ENCODE data around the gene RASSF8.

Gene RASSF8

GRCh38 chr12:25958428-25959070 lies at the start of gene RASSF8:
TSS of gene RASSF8 (plus strand) at chr12:25958682. CDS start at chr12:26055344, 96,662 bp downstream.
- DNase-seq (ENCODE audit: low read depth in 2 of 3, low spot score in 1 of 3) = peak in 1 of 3 donors; percentile 3

DNA sequence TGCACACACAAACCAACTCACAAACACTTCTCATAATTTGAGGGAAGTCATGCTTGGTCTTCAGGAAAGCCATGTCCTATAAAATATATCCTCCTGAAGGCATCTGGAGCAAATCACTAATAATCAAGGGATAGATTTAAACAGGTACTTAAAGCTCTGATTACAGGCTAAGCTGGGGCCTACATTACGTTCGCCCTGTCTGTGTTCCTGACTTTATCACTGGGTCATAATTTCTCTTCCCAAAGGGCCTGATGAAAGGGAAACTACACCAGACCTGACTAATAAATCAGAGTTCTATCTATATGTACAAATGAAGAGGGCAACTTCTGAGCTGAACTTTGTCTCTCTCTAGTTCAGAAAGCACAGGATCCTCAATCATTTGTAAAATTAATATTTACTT lies 43.9 kb upstream of the RASSF8 start:
- no peak for DNase-seq (ENCODE audit: low read depth in 2 of 3, low spot score in 1 of 3)

DNA sequence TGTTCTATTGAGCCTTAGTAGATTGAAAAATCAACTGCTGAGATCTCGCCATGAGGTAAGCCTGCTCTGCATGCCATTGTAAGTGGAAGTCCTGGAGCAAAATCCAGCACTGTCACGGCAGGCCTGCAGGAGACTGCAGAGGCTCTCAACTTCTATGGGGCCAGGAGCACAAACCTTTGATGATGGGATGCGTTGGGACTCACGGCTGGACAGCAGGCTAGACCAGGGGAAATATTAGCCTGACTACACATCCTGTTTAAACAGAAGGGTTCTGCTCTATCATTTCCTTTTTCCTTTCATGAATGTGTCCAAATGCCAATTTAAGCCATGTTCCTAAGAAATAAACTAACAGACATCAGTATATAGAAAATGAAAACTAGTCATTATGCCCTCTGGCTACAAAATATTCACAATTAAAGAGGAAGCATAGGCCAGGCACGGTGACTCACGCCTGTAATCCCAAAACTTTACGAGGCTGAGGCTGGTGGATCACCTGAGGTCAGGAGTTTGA lies 33.9 kb upstream of the RASSF8 start:
- DNase-seq (ENCODE audit: low read depth in 2 of 3, low spot score in 1 of 3) = no peak

DNA sequence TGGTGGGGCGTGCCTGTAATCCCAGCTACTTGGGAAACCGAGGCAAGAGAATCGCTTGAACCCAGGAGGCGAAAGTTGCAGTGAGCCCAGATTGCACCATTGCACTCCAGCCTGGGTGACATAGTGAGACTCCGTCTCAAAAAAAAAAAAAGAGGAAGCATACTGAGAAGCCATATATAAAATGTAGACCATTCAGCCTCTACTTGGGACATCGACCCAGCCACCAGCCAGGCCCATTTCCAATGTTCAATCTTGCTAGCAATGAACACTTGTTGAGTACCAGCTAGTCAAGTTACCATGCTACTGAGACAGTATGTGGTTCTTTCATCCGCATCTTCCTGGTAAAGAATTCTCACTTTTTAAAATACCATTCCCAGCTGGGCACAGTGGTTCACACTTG lies 33.4 kb upstream of the RASSF8 start:
- DNase-seq (ENCODE audit: low read depth in 2 of 3, low spot score in 1 of 3) = no peak

DNA sequence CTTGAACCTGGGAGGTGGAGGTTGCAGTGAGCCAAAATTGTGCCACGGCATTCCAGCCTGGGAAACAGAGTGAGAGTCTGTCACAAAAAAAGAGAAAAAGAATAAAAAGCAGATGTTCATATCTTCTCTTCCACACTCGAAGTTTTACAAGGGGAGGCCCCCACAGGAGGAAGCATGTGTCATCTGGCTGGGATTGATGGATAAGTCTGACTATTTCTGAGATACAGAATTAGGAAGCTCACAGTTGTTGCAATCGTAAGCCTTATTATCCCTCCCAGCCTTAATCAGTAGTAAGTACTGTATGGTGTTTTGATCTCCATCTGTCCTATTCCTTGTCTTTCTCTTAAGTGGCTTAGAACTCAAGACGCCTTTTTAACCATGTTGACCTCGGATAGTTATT lies 31.9 kb upstream of the RASSF8 start:
- no peak for DNase-seq (ENCODE audit: low read depth in 2 of 3, low spot score in 1 of 3)

- no peak for DNase-seq (ENCODE audit: low read depth in 2 of 3, low spot score in 1 of 3)
These were observed 29.3 kb upstream of the RASSF8 start for GRCh38 chr12:25929142-25929541.

DNA sequence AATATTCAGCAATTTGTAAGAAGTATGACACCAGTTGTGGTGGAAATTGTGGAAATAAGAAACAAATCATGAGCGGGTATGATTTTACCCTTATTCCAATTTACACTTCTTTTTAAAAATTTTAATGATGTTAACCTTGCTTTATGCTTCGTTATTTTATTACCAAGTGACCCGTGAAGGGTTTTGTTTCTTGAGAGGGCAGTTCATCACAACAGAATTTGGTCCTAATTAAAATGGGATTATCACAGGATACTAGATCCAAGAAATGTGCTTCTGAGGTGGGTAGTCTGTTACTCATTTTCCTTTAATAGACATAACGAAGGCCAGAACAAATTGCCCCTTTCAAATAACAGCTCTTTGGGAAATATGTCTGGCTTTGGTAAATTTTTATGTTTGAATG lies 25.5 kb upstream of the RASSF8 start:
- no peak for DNase-seq (ENCODE audit: low read depth in 2 of 3, low spot score in 1 of 3)

DNA sequence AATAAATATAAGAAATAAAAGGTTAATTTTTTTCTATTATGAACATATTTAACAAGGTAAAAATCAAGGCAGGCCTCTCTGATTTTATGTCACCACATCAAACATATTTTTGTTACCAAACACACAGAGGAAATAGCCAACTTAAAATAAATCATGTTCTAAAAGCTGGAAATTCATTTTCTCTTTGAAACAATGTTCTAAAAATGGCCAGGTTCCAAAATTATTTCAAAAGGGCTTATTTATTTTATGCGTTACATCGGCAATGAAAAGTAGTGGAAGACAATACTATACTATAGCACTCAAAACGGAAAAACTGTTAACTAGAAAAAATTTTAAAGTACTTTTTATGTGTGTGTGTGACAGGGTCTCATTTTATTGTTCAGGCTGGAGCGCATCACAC lies 24.0 kb upstream of the RASSF8 start:
- DNase-seq (ENCODE audit: low read depth in 2 of 3, low spot score in 1 of 3) = no peak

- DNase-seq (ENCODE audit: low read depth in 2 of 3, low spot score in 1 of 3) = no peak
These were observed 22.9 kb upstream of the RASSF8 start for GRCh38 chr12:25935355-25936144.

DNA sequence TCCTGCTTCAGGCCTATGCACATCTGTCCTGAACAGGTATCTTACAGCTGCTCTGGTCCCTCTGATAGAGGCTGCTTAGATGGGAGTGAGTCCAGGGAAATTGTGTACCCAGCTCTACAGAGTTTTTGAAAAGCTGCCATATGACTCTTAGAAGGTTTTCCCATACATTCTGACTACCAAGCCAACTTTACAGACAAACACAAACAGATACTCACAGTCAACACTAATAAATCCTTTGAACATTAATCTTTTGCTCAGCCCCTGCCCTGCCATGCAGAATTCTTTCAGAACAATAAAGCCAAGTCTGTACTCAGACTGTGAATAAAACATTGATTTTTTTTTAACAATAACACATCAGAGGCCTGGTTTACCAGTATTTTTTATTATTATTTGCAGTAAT lies 21.4 kb upstream of the RASSF8 start:
- no peak for DNase-seq (ENCODE audit: low read depth in 2 of 3, low spot score in 1 of 3)

DNA sequence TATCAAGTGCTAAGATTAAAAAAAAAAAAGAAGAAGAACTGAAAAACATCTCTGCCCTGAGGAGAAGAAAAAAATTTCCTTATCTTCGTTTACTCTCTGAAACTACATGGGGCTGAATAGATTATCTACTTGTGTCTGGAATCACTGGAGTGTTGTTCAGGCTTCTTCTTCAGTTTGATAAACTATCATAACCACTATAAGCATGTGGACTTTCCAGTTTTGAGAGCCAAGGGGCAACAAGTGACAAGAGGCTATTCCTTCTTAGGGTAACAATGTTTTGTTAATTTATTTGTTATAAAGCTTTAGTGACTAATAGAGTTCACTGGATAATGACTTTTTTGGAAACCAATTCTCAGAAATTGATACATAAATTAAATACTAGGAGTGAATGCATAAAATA lies 19.9 kb upstream of the RASSF8 start:
- DNase-seq (ENCODE audit: low read depth in 2 of 3, low spot score in 1 of 3) = no peak

DNA sequence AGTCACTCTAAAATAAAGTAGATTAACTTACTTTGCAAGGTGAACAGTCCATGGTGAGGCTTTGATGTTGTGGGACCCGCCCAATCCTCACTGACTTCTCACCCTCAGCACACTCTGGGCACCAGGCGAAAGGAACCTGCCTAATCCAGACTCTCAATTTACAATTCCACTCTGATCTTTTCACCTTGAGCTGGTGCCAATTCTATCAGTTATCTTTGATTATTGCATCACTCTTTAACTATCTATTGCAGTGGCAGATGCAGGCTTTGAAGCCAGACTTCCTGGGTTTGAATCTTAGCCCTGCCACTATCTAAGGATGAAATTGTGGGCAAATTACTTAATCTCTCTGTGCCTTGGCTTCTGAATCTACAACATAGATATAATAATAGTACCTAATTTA lies 18.9 kb upstream of the RASSF8 start:
- no peak for DNase-seq (ENCODE audit: low read depth in 2 of 3, low spot score in 1 of 3)

GRCh38 chr12:25940886-25941285 lies 17.6 kb upstream of the RASSF8 start:
- no peak for DNase-seq (ENCODE audit: low read depth in 2 of 3, low spot score in 1 of 3)

- no peak for DNase-seq (ENCODE audit: low read depth in 2 of 3, low spot score in 1 of 3)
These were observed 15.8 kb upstream of the RASSF8 start for GRCh38 chr12:25942709-25943108.

GRCh38 chr12:25943940-25944339 lies 14.5 kb upstream of the RASSF8 start:
- no peak for DNase-seq (ENCODE audit: low read depth in 2 of 3, low spot score in 1 of 3)

DNA sequence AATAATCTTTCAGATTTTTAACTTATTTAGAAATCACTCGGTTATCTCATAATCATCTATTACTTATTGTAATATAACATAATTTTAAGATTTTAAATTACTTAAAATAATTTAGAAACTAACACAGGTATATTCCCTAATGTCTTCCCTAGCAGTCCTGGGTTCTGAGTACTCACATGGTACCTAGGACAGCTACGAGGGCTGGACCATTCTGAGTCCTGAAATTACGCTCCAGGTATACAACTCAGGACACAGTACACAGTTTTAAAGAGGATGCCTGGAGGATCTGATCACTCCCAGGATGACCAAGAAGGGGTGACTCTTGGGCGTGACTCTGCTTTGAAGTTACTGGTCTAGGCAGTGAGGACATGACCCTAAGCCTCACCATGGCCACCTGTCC lies 9.1 kb upstream of the RASSF8 start:
- DNase-seq (ENCODE audit: low read depth in 2 of 3, low spot score in 1 of 3) = no peak

GRCh38 chr12:25950329-25951115 lies 8.0 kb upstream of the RASSF8 start:
- DNase-seq (ENCODE audit: low read depth in 2 of 3, low spot score in 1 of 3) = no peak

- DNase-seq (ENCODE audit: low read depth in 2 of 3, low spot score in 1 of 3) = no peak
These were observed 572 bp upstream of the RASSF8 start for GRCh38 chr12:25957793-25958427.

GRCh38 chr12:25959071-25959961 lies 834 bp downstream of the RASSF8 start:
- DNase-seq (ENCODE audit: low read depth in 2 of 3, low spot score in 1 of 3) = peak in 1 of 3 donors; percentile 1

DNA sequence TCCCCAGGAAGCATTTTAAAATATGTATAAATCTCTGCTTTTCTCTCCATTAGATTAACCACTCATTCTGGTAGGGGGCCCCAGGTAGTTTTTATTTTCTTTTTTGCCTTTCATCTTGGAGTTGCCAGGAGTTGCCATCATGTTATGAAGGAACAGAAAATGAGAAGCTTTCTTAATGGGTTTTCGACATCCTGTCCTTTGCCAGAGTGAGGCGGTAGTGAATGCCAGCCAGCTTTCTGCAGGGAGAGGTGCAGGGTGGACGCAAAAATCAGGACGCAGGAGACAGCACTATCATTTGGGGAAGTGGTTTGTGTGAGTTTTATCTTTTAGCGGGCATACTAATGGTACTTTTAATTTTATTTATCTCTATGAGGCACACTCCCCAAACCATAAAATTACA lies 1.7 kb downstream of the RASSF8 start:
- no peak for DNase-seq (ENCODE audit: low read depth in 2 of 3, low spot score in 1 of 3)

Data from stimulated activated CD4-positive, alpha-beta T cell treated with anti-CD3 and anti-CD28 coated beads, Interleukin-12 subunit alpha, Interleukin-12 subunit beta, amount 100 ng/mL, for 48 hours (primary cell).